Ramos (cell line): ENCODE results near the gene NTPCR.

Experiments
- in situ Hi-C: fragments of 300-500 bp; cut with MboI; formaldehyde crosslinking; loops from one replicate; pipeline ENCODE4 v1.14.3; 2022; ENCODE audit warnings: low sequenced_read_pairs; ENCODE audit not compliant: unreplicated experiment

The NTPCR gene

DNA sequence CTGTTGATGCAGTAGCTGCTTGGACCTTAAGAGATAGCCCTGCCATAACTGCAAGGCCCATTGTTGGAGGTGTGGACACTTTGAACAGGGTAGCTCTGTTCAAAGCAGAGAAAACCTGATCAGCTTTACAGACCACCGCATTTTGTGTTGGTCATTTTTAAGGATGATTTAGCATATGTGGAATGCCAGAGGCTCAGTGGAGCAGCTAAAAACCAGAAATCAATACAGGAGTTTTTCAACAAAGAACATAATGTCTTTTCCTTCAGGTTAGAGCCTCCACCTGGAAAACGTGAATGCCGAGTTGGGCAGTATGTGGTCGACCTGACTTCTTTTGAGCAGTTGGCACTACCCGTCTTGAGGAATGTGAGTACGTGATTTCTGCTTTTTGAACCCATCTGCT, 5.7 kb downstream of the NTPCR start:
- in situ Hi-C loops, result no loop called here

DNA sequence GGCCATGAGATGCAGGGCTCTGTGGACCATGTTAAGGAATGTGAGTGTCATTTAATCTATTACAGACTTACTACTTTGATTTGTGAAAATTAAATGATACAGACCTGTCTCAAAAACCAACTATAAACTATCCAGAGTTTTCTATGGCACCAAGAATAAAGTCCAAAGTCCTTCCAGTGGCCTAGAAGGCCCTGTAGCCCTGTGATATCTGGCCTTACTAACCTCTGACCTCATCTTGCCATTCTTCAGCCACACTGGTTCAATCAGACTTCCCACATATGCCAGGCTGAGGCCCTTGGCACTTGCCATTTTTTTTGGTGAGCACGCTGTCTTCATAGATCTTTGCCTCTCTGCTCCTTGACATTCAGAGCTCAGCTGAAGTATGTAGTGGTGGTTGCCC, 7.7 kb downstream of the NTPCR start:
- in situ Hi-C loops, result no loop called here

GRCh38 chr1:232962761-232963745, 12.6 kb downstream of the NTPCR start:
- in situ Hi-C loops, result no loop called here

GRCh38 chr1:232964601-232965000, 14.2 kb downstream of the NTPCR start:
- in situ Hi-C loops, result no loop called here

DNA sequence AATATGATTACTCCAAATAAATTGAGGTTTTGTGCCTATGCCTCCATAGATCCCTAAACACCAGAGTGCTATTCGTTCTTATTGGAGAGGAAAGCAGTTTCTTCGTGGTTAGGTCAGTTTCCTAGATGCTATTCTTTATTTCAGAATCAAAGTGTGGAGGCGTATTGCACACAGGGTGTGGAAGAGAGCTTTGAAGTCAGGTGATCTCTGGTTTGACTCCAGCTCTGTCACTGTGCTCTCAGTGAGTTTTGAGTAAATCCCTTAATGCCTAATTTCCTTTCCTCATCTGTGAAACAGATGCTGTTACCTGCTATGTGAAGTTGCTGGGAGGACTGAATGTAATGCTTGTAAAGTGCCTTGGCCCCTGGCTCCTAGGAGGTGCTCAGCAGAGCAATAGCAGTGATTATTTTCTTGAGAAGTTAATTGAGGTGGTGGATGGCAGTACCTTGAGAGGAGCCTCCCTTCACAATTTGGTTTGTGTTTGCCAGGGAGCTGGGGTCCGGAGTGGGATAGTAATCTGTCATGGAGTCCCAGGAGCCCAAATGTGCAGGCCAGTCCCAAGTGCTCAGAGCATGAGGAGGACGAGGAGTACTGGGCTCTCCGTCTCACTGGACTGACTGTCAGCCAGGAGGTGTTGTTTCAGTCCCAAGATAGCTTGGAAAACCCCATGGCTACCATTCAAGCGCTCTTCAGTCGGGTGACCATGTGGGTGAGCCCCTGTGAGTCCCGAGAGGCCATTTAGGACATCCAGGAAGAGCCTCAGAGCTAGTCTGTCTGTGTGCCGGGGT, 14.9 kb downstream of the NTPCR start:
- in situ Hi-C loops, result no loop called here

- in situ Hi-C loops, result no loop called here
Observed at GRCh38 chr1:232965912-232966217, 15.5 kb downstream of the NTPCR start.

GRCh38 chr1:232966663-232967062, 16.3 kb downstream of the NTPCR start:
- in situ Hi-C loops, result no loop called here

DNA sequence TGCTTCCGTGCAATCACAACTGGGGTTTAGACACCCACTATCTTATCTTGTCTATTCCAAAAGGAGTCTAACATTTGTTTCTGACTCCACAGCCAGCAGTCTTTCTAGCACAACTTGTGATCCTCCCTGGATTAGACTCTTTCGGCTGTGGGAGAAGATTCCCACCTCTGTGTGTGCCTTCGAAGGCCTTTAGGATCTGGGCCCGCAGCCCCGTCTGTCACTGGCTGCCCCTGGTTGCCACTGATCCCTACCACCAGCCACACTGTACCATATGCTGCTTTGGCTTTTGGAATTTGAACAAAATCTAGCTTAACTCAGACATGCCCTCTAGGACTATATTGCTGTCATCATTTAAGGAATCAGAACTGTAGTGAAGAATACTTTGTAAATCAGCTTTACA, 18.0 kb downstream of the NTPCR start:
- in situ Hi-C loops, result no loop called here

GRCh38 chr1:232968965-232969364, 18.6 kb downstream of the NTPCR start:
- in situ Hi-C loops, result no loop called here

- in situ Hi-C loops, result no loop called here
Observed at GRCh38 chr1:232969799-232970198, 19.4 kb downstream of the NTPCR start.

DNA sequence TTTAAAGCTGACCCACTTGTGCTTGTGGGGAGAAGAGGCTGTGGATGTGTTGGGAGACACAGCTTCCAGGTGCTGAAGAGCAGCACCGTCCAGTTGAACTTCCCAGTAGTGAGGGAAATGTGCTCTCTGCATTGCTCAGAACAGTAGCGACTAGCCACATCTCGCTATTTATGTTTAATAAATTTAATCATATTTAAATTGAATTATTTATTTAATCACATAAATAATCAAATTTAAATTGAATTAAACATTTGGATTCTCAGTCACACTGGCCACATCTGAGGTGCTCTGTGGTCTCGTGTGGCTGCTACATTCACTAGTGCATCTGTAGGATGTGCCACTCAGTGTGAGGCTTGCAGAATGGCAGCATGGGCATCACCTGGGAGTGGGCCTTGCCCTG, 20.1 kb downstream of the NTPCR start:
- in situ Hi-C loops, result no loop called here

DNA sequence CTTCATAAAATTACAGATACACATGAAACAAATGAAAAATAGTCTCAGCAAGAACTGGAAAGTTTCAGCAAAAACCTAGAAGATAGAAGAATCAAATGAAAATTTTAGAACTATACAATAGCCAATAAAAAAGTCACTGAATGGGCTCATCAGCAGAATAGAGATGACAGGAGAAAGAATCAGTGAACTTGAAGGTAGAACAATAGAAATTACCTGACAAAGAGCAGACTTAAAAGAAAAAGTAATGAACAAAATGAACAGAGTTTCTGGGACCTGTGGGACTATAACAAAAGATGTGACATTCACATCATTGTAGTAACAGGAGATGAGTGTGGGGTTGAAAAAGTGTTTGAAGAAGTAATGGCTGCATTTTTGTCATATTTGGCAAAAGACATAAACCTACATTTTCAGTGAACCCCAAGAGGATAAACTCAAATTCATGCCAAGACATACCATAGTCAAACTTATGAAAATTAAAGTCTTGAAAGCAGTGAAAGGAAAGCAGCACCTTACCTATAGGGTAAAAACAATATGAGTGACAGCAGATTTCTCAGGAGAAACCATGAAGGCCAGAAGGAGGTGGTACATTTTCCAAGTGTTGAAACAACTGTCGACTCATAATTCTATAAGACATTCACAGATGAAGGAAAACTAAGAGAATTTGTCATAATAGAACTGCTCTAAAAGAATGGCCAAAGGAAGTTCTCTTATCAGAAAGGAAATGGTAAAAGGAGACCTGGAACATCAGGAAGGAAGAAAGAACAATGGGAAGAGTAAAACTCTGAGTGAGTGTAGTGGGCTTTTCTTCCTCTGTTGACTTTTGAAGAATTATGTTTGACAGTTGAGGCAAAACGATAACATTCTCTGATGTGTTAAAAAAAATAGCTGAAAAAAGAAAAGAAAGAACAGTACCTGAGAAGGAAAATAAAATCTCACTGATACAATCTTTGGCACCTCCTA, 23.5 kb downstream of the NTPCR start:
- in situ Hi-C loops, result no loop called here

GRCh38 chr1:232974971-232975370, 24.6 kb downstream of the NTPCR start:
- in situ Hi-C loops, result no loop called here

- in situ Hi-C loops, result no loop called here
Observed at GRCh38 chr1:232978091-232978634, 27.8 kb downstream of the NTPCR start.

- in situ Hi-C loops, result no loop called here
Observed at GRCh38 chr1:232978815-232979214, 28.4 kb downstream of the NTPCR start.

DNA sequence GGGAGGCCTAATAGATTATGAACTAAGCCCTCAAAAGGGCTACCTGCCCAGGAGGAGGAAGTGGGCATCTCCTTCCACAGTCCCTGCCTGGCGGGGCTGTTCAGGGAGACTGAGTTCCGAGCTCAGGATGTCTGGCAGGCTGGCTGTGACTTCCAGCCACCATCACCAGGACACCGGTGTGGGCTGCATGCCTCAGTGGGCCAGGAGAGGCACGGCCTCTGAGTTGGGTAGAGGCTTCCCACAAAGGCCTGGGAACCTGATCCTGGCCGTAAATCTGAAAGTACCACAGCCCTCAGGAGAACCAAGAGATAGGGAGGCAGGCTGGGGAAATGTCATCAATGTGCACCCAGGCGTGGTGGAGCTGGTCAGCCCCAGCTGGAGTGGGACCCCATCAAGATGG, 29.1 kb downstream of the NTPCR start:
- in situ Hi-C loops, result no loop called here

GRCh38 chr1:232980355-232980978, 30.1 kb downstream of the NTPCR start:
- in situ Hi-C loops, result no loop called here

DNA sequence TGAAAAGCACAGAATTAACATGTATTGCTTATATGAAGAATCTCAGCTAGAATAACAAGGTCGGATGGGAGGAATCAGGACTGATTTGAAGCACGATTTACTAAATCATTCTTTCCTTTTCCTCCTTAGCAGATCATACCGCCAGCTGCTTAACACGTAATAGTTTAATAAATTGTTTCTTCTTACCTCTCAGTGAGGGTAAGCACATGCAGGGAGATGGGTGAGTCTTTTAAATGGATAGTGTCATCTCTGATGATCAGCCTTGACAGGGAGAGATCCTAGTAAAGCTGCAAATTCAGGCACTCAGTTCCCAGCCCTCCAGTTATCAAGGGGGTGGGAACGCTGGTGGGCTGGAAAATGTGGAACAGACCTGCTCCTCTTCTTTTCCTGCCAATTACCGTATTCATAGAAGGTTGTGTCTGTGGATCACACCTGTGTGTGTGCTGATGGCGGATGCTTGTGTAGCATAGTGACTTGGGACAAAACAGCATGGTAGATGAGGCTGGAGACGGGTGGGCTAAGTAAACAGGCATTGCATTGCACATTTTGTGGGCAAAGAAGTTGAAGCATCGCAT, 30.7 kb downstream of the NTPCR start:
- in situ Hi-C loops, result no loop called here

DNA sequence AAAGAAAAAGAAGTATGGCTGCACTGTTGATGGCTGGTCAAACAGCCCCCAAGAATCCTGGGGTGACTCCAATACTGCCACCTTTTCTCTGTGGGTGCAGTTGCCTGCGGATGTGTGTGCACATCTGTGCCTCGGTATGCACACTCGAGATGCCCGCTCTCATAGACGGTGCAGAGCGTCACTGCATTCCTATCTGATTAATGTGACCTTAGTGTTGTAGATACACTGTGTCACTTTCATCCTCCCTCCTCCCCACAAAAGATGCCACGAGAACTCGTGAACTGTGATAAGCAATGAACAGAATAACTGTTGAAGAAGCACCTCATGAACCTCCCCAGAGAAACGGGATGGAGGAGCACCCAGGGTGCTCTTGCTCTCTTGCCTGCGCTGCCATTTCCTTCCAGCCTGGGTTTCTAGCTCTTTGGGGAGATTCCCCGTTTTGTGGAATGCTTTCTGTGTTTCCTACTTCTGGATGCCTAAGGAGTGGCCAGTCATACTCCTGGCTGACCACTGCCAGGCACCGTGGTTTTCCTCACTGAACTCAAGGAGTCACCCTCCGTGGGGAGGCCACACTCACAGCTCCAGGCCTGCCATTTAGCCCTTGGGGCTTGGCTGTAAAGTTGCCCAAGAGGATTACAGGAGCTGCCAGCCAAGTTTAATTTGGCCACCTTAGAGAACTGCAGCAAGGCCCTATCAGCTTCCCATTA, 32.0 kb downstream of the NTPCR start:
- in situ Hi-C loops, result no loop called here
